ENCODE results near the gene PAPLN. TPM values are rescaled to one million over a fixed set of nuclear protein-coding genes. Genes with fewer than 3 reads are reported as not detected.

PAPLN gene
- polyA plus RNA-seq, 1 donor (not counting 4 experiments of a cell fraction or from before 2014, with no cell fraction given), result 8.2 TPM

DNA sequence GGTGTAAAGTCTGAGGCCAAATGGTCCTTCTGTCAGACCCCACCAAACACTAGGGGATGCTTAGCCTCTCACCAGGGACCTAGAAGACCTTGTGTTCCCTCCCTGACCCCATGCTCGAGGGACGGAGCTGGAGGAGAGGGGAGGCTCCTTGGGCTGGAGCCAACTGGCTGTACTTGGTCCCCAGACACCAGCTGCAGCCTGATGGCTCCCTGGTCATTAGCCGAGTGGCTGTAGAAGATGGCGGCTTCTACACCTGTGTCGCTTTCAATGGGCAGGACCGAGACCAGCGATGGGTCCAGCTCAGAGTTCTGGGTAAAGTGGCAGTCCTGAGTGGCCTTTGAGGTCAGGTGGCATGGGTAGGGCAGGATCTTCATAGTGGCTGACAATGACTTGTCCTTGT, 29.0 kb downstream of the PAPLN start:
- no peak overlapping the region for H3K4me2 ChIP-seq (ENCODE audit: control insufficient read depth, extremely low read depth, insufficient read depth, low read depth, low read length)
- DNase-seq (ENCODE audit: low read depth, low spot score) (no peak), FAIRE-seq (no peak)
- TF ChIP-seq, protein P1, sequence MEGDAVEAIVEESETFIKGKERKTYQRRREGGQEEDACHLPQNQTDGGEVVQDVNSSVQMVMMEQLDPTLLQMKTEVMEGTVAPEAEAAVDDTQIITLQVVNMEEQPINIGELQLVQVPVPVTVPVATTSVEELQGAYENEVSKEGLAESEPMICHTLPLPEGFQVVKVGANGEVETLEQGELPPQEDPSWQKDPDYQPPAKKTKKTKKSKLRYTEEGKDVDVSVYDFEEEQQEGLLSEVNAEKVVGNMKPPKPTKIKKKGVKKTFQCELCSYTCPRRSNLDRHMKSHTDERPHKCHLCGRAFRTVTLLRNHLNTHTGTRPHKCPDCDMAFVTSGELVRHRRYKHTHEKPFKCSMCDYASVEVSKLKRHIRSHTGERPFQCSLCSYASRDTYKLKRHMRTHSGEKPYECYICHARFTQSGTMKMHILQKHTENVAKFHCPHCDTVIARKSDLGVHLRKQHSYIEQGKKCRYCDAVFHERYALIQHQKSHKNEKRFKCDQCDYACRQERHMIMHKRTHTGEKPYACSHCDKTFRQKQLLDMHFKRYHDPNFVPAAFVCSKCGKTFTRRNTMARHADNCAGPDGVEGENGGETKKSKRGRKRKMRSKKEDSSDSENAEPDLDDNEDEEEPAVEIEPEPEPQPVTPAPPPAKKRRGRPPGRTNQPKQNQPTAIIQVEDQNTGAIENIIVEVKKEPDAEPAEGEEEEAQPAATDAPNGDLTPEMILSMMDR (optimal IDR thresholded peaks at IDR 0.05 in 1 of 3, IDR thresholded peaks at IDR 0.05 in 1 of 3, conservative IDR thresholded peaks at IDR 0.05 in 1 of 3; ENCODE audit: extremely low read depth in 1 of 3, insufficient read depth in 2 of 3, low read length in 3 of 3), result no peak
- TF ChIP-seq EZH2 (IDR thresholded peaks at IDR 0.05; ENCODE audit: low read length), result no peak
- H3K36me3 ChIP-seq (ENCODE audit: control insufficient read depth in 2 of 2, extremely low read depth in 1 of 2, insufficient read depth in 2 of 2, low read length in 2 of 2), result peaks cover 3 to 5% of the 10 kb centered on the region in 2 experiments
- dilution Hi-C loops (cut with MboI; ENCODE audit: extremely low pct_ligation_motif_present, low sequenced_read_pairs), result no loop called here
- no peaks in the 10 kb centered on the region for H3K4me1 ChIP-seq (ENCODE audit: control insufficient read depth, extremely low read depth, insufficient read depth, low read length)
- H3K79me2 ChIP-seq (ENCODE audit: control insufficient read depth, insufficient read depth, low read length), result no peaks in the 10 kb centered on the region
- H3K9me3 ChIP-seq (ENCODE audit: control insufficient read depth, low read depth, low read length), result no peaks in the 10 kb centered on the region
- no peaks in the 10 kb centered on the region for H4K20me1 ChIP-seq (ENCODE audit: control insufficient read depth, extremely low read depth, insufficient read depth, low read length)
- H3K9me1 ChIP-seq (ENCODE audit: control insufficient read depth, extremely low read depth, insufficient read depth, low read length), result no peaks in the 10 kb centered on the region
- no peak overlapping the region for H3K27ac ChIP-seq (ENCODE audit: control insufficient read depth, insufficient read depth, low read length)
- no peak overlapping the region for H3K4me3 ChIP-seq (ENCODE audit: control insufficient read depth in 2 of 3, extremely low read depth in 1 of 3, insufficient read depth in 2 of 3, low read depth in 1 of 3, low read length in 3 of 3)
- no peaks in the 10 kb centered on the region for H3K27me3 ChIP-seq (ENCODE audit: control insufficient read depth, extremely low read depth, insufficient read depth, low read length)
- H2AFZ ChIP-seq (ENCODE audit: control insufficient read depth, low read length), result no peak overlapping the region
- no peak overlapping the region for H3K9ac ChIP-seq (ENCODE audit: control insufficient read depth, extremely low read depth, insufficient read depth, low read length)

- no peaks in the 10 kb centered on the region for H4K20me1 ChIP-seq (ENCODE audit: control insufficient read depth, extremely low read depth, insufficient read depth, low read length)
- no peaks in the 10 kb centered on the region for H3K79me2 ChIP-seq (ENCODE audit: control insufficient read depth, insufficient read depth, low read length)
- no peaks in the 10 kb centered on the region for H3K9me3 ChIP-seq (ENCODE audit: control insufficient read depth, low read depth, low read length)
- H2AFZ ChIP-seq (ENCODE audit: control insufficient read depth, low read length), result no peak overlapping the region
- no peaks in the 10 kb centered on the region for H3K9me1 ChIP-seq (ENCODE audit: control insufficient read depth, extremely low read depth, insufficient read depth, low read length)
- H3K9ac ChIP-seq (ENCODE audit: control insufficient read depth, extremely low read depth, insufficient read depth, low read length), result no peak overlapping the region
- H3K27me3 ChIP-seq (ENCODE audit: control insufficient read depth, extremely low read depth, insufficient read depth, low read length), result no peaks in the 10 kb centered on the region
- no peak overlapping the region for H3K4me2 ChIP-seq (ENCODE audit: control insufficient read depth, extremely low read depth, insufficient read depth, low read depth, low read length)
- DNase-seq (ENCODE audit: low read depth, low spot score) (no peak), FAIRE-seq (no peak)
- dilution Hi-C loops (cut with MboI; ENCODE audit: extremely low pct_ligation_motif_present, low sequenced_read_pairs), result no loop called here
- H3K4me1 ChIP-seq (ENCODE audit: control insufficient read depth, extremely low read depth, insufficient read depth, low read length), result no peaks in the 10 kb centered on the region
- H3K4me3 ChIP-seq (ENCODE audit: control insufficient read depth in 2 of 3, extremely low read depth in 1 of 3, insufficient read depth in 2 of 3, low read depth in 1 of 3, low read length in 3 of 3), result no peak overlapping the region
- TF ChIP-seq, protein P1 (optimal IDR thresholded peaks at IDR 0.05 in 1 of 3, IDR thresholded peaks at IDR 0.05 in 1 of 3, conservative IDR thresholded peaks at IDR 0.05 in 1 of 3; ENCODE audit: extremely low read depth in 1 of 3, insufficient read depth in 2 of 3, low read length in 3 of 3), result no peak
- no peak for TF ChIP-seq EZH2 (IDR thresholded peaks at IDR 0.05; ENCODE audit: low read length)
- H3K36me3 ChIP-seq (ENCODE audit: control insufficient read depth in 2 of 2, extremely low read depth in 1 of 2, insufficient read depth in 2 of 2, low read length in 2 of 2), result peaks cover 3 to 9% of the 10 kb centered on the region in 2 experiments
- H3K27ac ChIP-seq (ENCODE audit: control insufficient read depth, insufficient read depth, low read length), result no peak overlapping the region
These were observed 30.2 kb downstream of the PAPLN start for GRCh38 chr14:73267474-73267873.
